Measurements from ENCODE around the gene LRRC8A. TPM values are rescaled to one million over a fixed set of nuclear protein-coding genes. Genes with fewer than 3 reads are reported as not detected.

The LRRC8A gene
- polyA plus RNA-seq, 1 donor from 2014 or later = 11.6 TPM

GRCh38 chr9:128903079-128903461 is 21.1 kb downstream of the LRRC8A start (continued):
- TF ChIP-seq CTCF (IDR thresholded peaks at IDR 0.05; ENCODE audit: poor library complexity, severe bottlenecking) = no peak

DNA sequence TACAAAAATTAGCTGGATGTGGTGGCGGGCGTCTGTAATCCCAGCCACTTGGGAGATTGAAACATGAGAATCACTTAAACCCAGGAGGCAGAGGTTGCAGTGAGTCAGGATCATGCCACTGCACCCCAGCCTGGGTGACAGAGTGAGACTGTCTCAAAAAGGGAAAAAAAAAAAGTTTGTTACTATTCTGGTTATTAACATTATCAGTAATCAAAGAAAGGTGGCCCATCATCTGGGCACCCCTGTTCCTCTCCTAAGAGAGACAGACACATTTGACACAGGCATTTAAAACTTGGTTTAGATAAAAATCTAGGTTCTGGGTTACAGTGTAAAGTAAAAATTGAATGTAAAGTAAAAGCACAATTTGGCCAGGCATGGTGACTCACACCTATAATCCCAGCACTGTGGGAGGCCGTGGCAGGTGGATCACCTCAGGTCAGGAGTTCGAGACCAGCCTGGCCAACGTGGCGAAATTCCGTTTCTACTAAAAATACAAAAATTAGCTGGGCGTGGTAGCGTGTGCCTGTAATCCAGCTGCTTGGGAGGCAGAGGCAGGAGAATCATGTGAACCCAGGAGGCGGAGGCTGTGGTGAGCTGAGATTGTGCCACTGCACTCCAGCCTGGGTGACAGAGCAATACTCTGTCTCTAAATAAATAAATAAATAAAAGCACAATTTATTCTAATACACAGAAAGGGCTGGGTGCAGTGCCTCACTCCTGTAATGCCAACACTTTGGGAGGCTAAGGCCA is 22.1 kb downstream of the LRRC8A start:
- no peaks in the 10 kb centered on the region for H3K79me2 ChIP-seq (replicated peaks; ENCODE audit: insufficient read depth, low read length)

More for the DNA sequence above, 22.1 kb downstream of the LRRC8A start:
- no peak overlapping the region for H3K9ac ChIP-seq (ENCODE audit: low read length)
- no peaks in the 10 kb centered on the region for H3K9me2 ChIP-seq (ENCODE audit: insufficient read depth, low read length)
- H3K27me3 ChIP-seq (ENCODE audit: insufficient read depth, low read depth, low read length) = no peaks in the 10 kb centered on the region
- H3K4me2 ChIP-seq (ENCODE audit: low read length) = no peak overlapping the region
- H3K4me3 ChIP-seq (ENCODE audit: low read length) = no peak overlapping the region
- H2AFZ ChIP-seq (ENCODE audit: low read depth, low read length) = no peak overlapping the region
- H3K9me3 ChIP-seq (ENCODE audit: low read length) = no peaks in the 10 kb centered on the region
- no peak overlapping the region for H3K27ac ChIP-seq (ENCODE audit: low read length)
- H4K20me1 ChIP-seq (ENCODE audit: insufficient read depth) = no peaks in the 10 kb centered on the region
- H3K36me3 ChIP-seq (ENCODE audit: insufficient read depth, low read length) = peaks cover 6% of the 10 kb centered on the region
- TF ChIP-seq RAD21 (conservative IDR thresholded peaks at IDR 0.05) = no peak
- TF ChIP-seq EZH2 (IDR thresholded peaks at IDR 0.05; ENCODE audit: borderline replicate concordance, insufficient read depth, low read length, poor library complexity, severe bottlenecking) = no peak
- no peak for TF ChIP-seq MXI1 (conservative IDR thresholded peaks at IDR 0.05; ENCODE audit: poor library complexity, severe bottlenecking)
- TF ChIP-seq CTCF (IDR thresholded peaks at IDR 0.05; ENCODE audit: poor library complexity, severe bottlenecking) = no peak
- TF ChIP-seq TAF1 (IDR thresholded peaks at IDR 0.05; ENCODE audit: low read depth) = no peak
- TF ChIP-seq POLR2AphosphoS5 (IDR thresholded peaks at IDR 0.05) = no peak
- no peak for TF ChIP-seq EP300 (conservative IDR thresholded peaks at IDR 0.05; ENCODE audit: poor library complexity, severe bottlenecking)
- TF ChIP-seq REST (IDR thresholded peaks at IDR 0.05; ENCODE audit: borderline replicate concordance) = no peak
- TF ChIP-seq SMC3 (conservative IDR thresholded peaks at IDR 0.05; ENCODE audit: poor library complexity) = no peak
- no peaks in the 10 kb centered on the region for H3F3A ChIP-seq (ENCODE audit: insufficient read depth, low read length, poor library complexity, severe bottlenecking)

Measured in neural cell (in vitro differentiated cells).